H54 (cell line): ENCODE results near the gene GNAO1.

Experiments
- DNase-seq: peaks from one replicate; pipeline ENCODE4 v3.0.0; 2011; ENCODE audit warnings: low spot score, mixed read lengths; ENCODE audit not compliant: insufficient read length
- FAIRE-seq: peaks from 3 replicates; lab custom pipeline; 2011; peaks lifted over from hg19 to GRCh38; lab: Jason Lieb, UNC
- POLR2A ChIP-seq: IDR thresholded peaks from 2 replicates; pipeline ENCODE4 v1.6.1; 2011; ENCODE audit warnings: low read depth, mild to moderate bottlenecking, low read length

GNAO1 gene

GRCh38 chr16:56192635-56192945 lies 1.3 kb downstream of the GNAO1 start:
- DNase-seq, result no peak

GRCh38 chr16:56192986-56193945 lies 2.0 kb downstream of the GNAO1 start:
- TF ChIP-seq POLR2A, result no peak
- no peak for FAIRE-seq
- no peak for DNase-seq

More at GRCh38 chr16:56192635-56192945, 1.3 kb downstream of the GNAO1 start:
- TF ChIP-seq POLR2A, result no peak
- FAIRE-seq, result no peak

- DNase-seq (no peak), FAIRE-seq (no peak)
- TF ChIP-seq POLR2A, result no peak
Observed at GRCh38 chr16:56193951-56194726, 2.9 kb downstream of the GNAO1 start.

- DNase-seq (no peak), FAIRE-seq (no peak)
- no peak for TF ChIP-seq POLR2A
Observed at GRCh38 chr16:56195151-56195550, 3.9 kb downstream of the GNAO1 start.

GRCh38 chr16:56196381-56196780 lies 5.1 kb downstream of the GNAO1 start:
- DNase-seq, result no peak
- no peak for TF ChIP-seq POLR2A
- no peak for FAIRE-seq

GRCh38 chr16:56197192-56197992 lies 6.1 kb downstream of the GNAO1 start:
- TF ChIP-seq POLR2A, result no peak
- no peak for FAIRE-seq

GRCh38 chr16:56198006-56198754 lies 6.9 kb downstream of the GNAO1 start:
- FAIRE-seq (no peak), DNase-seq (no peak)
- TF ChIP-seq POLR2A, result no peak

More at GRCh38 chr16:56197192-56197992, 6.1 kb downstream of the GNAO1 start:
- no peak for DNase-seq

- no peak for DNase-seq
- TF ChIP-seq POLR2A, result no peak
- no peak for FAIRE-seq
Observed at GRCh38 chr16:56198755-56199114, 7.4 kb downstream of the GNAO1 start.

- TF ChIP-seq POLR2A, result no peak
- DNase-seq, result no peak
- no peak for FAIRE-seq
Observed at GRCh38 chr16:56199164-56199563, 7.9 kb downstream of the GNAO1 start.

- FAIRE-seq (no peak), DNase-seq (no peak)
- TF ChIP-seq POLR2A, result no peak
Observed at GRCh38 chr16:56201030-56201429, 9.7 kb downstream of the GNAO1 start.

GRCh38 chr16:56202036-56202435 lies 10.7 kb downstream of the GNAO1 start:
- DNase-seq (no peak), FAIRE-seq (no peak)
- TF ChIP-seq POLR2A, result no peak

GRCh38 chr16:56203052-56203451 lies 11.8 kb downstream of the GNAO1 start:
- TF ChIP-seq POLR2A, result no peak
- DNase-seq, result peak; percentile 39
- no peak for FAIRE-seq

- no peak for TF ChIP-seq POLR2A
- FAIRE-seq (no peak), DNase-seq (no peak)
Observed at GRCh38 chr16:56204816-56205215, 13.5 kb downstream of the GNAO1 start.
